A549 (cell line): ENCODE results near the gene KIF5A. TPM values are rescaled to one million over a fixed set of nuclear protein-coding genes. Genes with fewer than 3 reads are reported as not detected.

Experiments
- ATAC-seq, 2 experiments: fragments of 200-7000 bp in 1 of 2; fragments of >200 bp in 1 of 2; cut with Nextera tagmentation in 1 of 2; cut with Tn5 transposase in 1 of 2; 3 replicates each; pipeline versions ENCODE4 v1.8.0 to v1.9.1; 2018 to 2020; ENCODE audit warnings: mild to moderate bottlenecking in 1 of 2, moderate library complexity in 1 of 2
- CTCF ChIA-PET: fragments of 300-600 bp; sonication (Branson Sonifier 250); formaldehyde crosslinking; extraction: SDS; loops from one replicate; lab custom pipeline; 2021; ENCODE audit warnings: antibody characterized with exemption, inconsistent platforms; lab: Yijun Ruan, JAX
- POLR2A ChIA-PET: fragments of 350-600 bp; formaldehyde crosslinking; extraction: SDS; loops from one replicate; lab custom pipeline; 2021; ENCODE audit warnings: antibody characterized with exemption, inconsistent platforms; lab: Yijun Ruan, JAX
- DNase-seq, 2 experiments: peaks; one replicate each; pipeline versions ENCODE4 v3.0.0 to v3.0.0-alpha.2; 2011 to 2016; ENCODE audit warnings: low read depth in 1 of 2, low spot score in 1 of 2
- FAIRE-seq: peaks from 2 replicates; lab custom pipeline; 2011; peaks lifted over from hg19 to GRCh38; lab: Jason Lieb, UNC
- H3K27ac ChIP-seq, 2 experiments: fragments of >200 bp; sonication (Bioruptor Twin); formaldehyde crosslinking; 3 replicates each; pipeline ENCODE4 v1.5.1; 2016 to 2017
- H3K4me1 ChIP-seq: fragments of >200 bp; sonication (Bioruptor Twin); formaldehyde crosslinking; 3 replicates; pipeline ENCODE4 v1.6.1; 2016
- H3K4me2 ChIP-seq: fragments of >200 bp; sonication (Bioruptor Twin); formaldehyde crosslinking; 3 replicates; pipeline ENCODE4 v1.6.1; 2016
- H3K4me3 ChIP-seq: fragments of >200 bp; sonication (Bioruptor Twin); formaldehyde crosslinking; 3 replicates; pipeline ENCODE4 v1.5.1; 2016
- H3K9me3 ChIP-seq: fragments of >200 bp; sonication (Bioruptor Twin); formaldehyde crosslinking; 3 replicates; pipeline ENCODE4 v1.6.1; 2016
- BCL3 ChIP-seq: fragments of >200 bp; sonication (Bioruptor Twin); formaldehyde crosslinking; IDR thresholded peaks from 3 replicates; pipeline ENCODE4 v1.6.1; 2016
- CBX2 ChIP-seq: fragments of 200-600 bp; sonication (generic); IDR thresholded peaks from 2 replicates; pipeline ENCODE4 v1.6.1; 2016; ENCODE audit warnings: low read depth, mild to moderate bottlenecking, borderline replicate concordance
- CTCF ChIP-seq: fragments of >200 bp; sonication (Bioruptor Twin); formaldehyde crosslinking; IDR thresholded peaks from 3 replicates; pipeline ENCODE4 v1.5.1; 2016
- E2F6 ChIP-seq: IDR thresholded peaks from 2 replicates; pipeline ENCODE4 v1.6.1; 2012; ENCODE audit warnings: low read depth, borderline replicate concordance
- EHF ChIP-seq: fragments of 250-450 bp; sonication (Bioruptor Pico); IDR thresholded peaks from 2 replicates; pipeline ENCODE4 v1.5.0; 2020; ENCODE audit warnings: mild to moderate bottlenecking
- ELK1 ChIP-seq: fragments of 150-350 bp; IDR thresholded peaks from 2 replicates; pipeline ENCODE4 v1.6.1; 2014; ENCODE audit warnings: low read depth, mild to moderate bottlenecking, low read length
- FOSB ChIP-seq: fragments of 250-450 bp; sonication (Bioruptor Pico); IDR thresholded peaks from 2 replicates; pipeline ENCODE4 v1.5.0; 2020; ENCODE audit warnings: mild to moderate bottlenecking, moderate library complexity
- FOSL2 ChIP-seq, 2 experiments: fragments of 450-650 bp in 1 of 2; fragments of >200 bp in 1 of 2; sonication (Bioruptor Twin) in 1 of 2; formaldehyde crosslinking; IDR thresholded peaks; 2 replicates each; pipeline versions ENCODE4 v1.5.0 to v1.6.1; 2016 to 2020; ENCODE audit warnings: mild to moderate bottlenecking in 1 of 2, moderate library complexity in 1 of 2
- HES2 ChIP-seq: fragments of >200 bp; sonication (Bioruptor Twin); formaldehyde crosslinking; IDR thresholded peaks from 2 replicates; pipeline ENCODE4 v1.6.1; 2016
- HOXB13 ChIP-seq: fragments of 250-450 bp; sonication (Bioruptor Pico); IDR thresholded peaks from 2 replicates; pipeline ENCODE4 v1.5.0; 2020; ENCODE audit warnings: low read depth, mild to moderate bottlenecking, moderate library complexity
- JUNB ChIP-seq: fragments of >200 bp; sonication (Bioruptor Twin); formaldehyde crosslinking; IDR thresholded peaks from 2 replicates; pipeline ENCODE4 v1.6.1; 2016
- KDM1A ChIP-seq: fragments of 200-600 bp; sonication (generic); IDR thresholded peaks from 2 replicates; pipeline ENCODE4 v1.6.1; 2016; ENCODE audit warnings: low read depth, mild to moderate bottlenecking
- MAX ChIP-seq: IDR thresholded peaks from 2 replicates; pipeline ENCODE4 v1.6.1; 2012
- MYC ChIP-seq: IDR thresholded peaks from 2 replicates; pipeline ENCODE4 v1.6.1; 2012; ENCODE audit warnings: mild to moderate bottlenecking, inconsistent platforms, low read length, improper control_type of control experiment, borderline replicate concordance
- NFE2L2 ChIP-seq: fragments of 150-350 bp; conservative IDR thresholded peaks from 2 replicates; pipeline ENCODE4 v1.6.1; 2014; ENCODE audit warnings: low read length
- NPAS2 ChIP-seq: fragments of 250-450 bp; sonication (Bioruptor Pico); IDR thresholded peaks from 2 replicates; pipeline ENCODE4 v1.8.0; 2022; ENCODE audit warnings: mild to moderate bottlenecking, moderate library complexity, borderline replicate concordance
- NR3C1 ChIP-seq: fragments of >200 bp; sonication (Bioruptor Twin); formaldehyde crosslinking; IDR thresholded peaks from 3 replicates; pipeline ENCODE4 v1.6.1; 2017
- POLR2A ChIP-seq: IDR thresholded peaks from 2 replicates; pipeline ENCODE4 v1.6.1; 2012; ENCODE audit warnings: mild to moderate bottlenecking, low read length
- SMC3 ChIP-seq: fragments of >200 bp; sonication (Bioruptor Twin); formaldehyde crosslinking; IDR thresholded peaks from 3 replicates; pipeline ENCODE4 v1.6.1; 2018; ENCODE audit warnings: inconsistent platforms
- TP53 ChIP-seq: fragments of 250-450 bp; sonication (Bioruptor Pico); IDR thresholded peaks from 2 replicates; pipeline ENCODE4 v1.5.0; 2021; ENCODE audit warnings: mild to moderate bottlenecking, moderate library complexity
- ZFP36 ChIP-seq: fragments of 450-650 bp; IDR thresholded peaks from 2 replicates; pipeline ENCODE4 v1.6.1; 2014; ENCODE audit warnings: borderline replicate concordance; ENCODE audit not compliant: partially characterized antibody
- WGBS: methylation state at CpG from one replicate; pipeline ENCODE4 v1.1.6; 2017; ENCODE audit errors: missing lambda C conversion rate; 5-methylcytosine and 5-hydroxymethylcytosine counted together
- polyA plus RNA-seq, 4 experiments: library from polyadenylated mRNA; depleted of rRNA in 3 of 4; stranded (reverse); fragments of >200 nt; fragmentation: RNase III in 1 of 4; extraction: RNeasy Plus Mini Kit Qiagen cat#74134 plus additional on column Dnase treatment in 1 of 4; gene quantifications; 2 replicates in 3 of 4; 3 replicates in 1 of 4; pipeline ENCODE4 v1.2.3, GENCODE V29; 2011 to 2017

KIF5A gene
- polyA plus RNA-seq, 2 of the 4 experiments (the other 2 are of a cell fraction) = 0.61 to 0.89 TPM

GRCh38 chr12:57584050-57584449 lies 34.2 kb downstream of the KIF5A start (continued):
- TF ChIP-seq CTCF = no peak
- no peak for TF ChIP-seq BCL3
- no peak for TF ChIP-seq SMC3
- no peak for TF ChIP-seq NPAS2 (CRISPR knock-in tag)
- no peak for TF ChIP-seq FOSB (CRISPR knock-in tag)
- TF ChIP-seq EHF (CRISPR knock-in tag) = no peak
- TF ChIP-seq NFE2L2 = no peak
- TF ChIP-seq HOXB13 (CRISPR knock-in tag) = no peak

- CTCF ChIA-PET = interaction anchor here (0.9 to 10.0 kb wide), 18 partner anchors 8 to 354 kb away, joined by 3 to 336 read pairs (median 28); partner anchors contain the start of genes ARHGEF25, B4GALNT1, DCTN2 and DTX3
- no peak overlapping the region for H3K27ac ChIP-seq
- POLR2A ChIA-PET = no interaction called here
- TF ChIP-seq FOSL2 (IDR thresholded peaks at IDR 0.05) (no peak), FOSL2 (CRISPR knock-in tag; IDR thresholded peaks at IDR 0.05) (no peak), MAX (no peak), ELK1 (no peak), NR3C1 (no peak)
- TF ChIP-seq, all 56 proteins: peak for 0
- no peak for FAIRE-seq
- Histone ChIP-seq H3K4me1 (peaks cover 6% of the 10 kb centered on the region), H3K4me3 (no peak overlapping the region), H3K9me3 (no peaks in the 10 kb centered on the region), H3K4me2 (no peak overlapping the region)
- no peak for DNase-seq
- no peak for ATAC-seq
These were observed 34.8 kb downstream of the KIF5A start for GRCh38 chr12:57584690-57585089.

GRCh38 chr12:57585156-57585555 lies 35.3 kb downstream of the KIF5A start:
- no peak for FAIRE-seq
- Histone ChIP-seq H3K27ac (no peak overlapping the region), H3K4me1 (peaks cover 2% of the 10 kb centered on the region; the same call in 2 of the 3 replicates), H3K4me3 (no peak overlapping the region), H3K4me2 (no peak overlapping the region), H3K9me3 (no peaks in the 10 kb centered on the region)
- no peak for TF ChIP-seq BCL3
- no peak for TF ChIP-seq JUNB
- TF ChIP-seq FOSL2 (IDR thresholded peaks at IDR 0.05) = no peak
- no peak for TF ChIP-seq FOSL2 (CRISPR knock-in tag; IDR thresholded peaks at IDR 0.05)
- ChIA-PET CTCF (interaction anchor here (0.6 to 10.0 kb wide), 17 partner anchors 8 to 1291 kb away, joined by 3 to 336 read pairs (median 33); partner anchors contain the start of genes ARHGEF25, B4GALNT1, DCTN2 and DTX3), POLR2A (no interaction called here)
- no peak for DNase-seq
- 47% methylated on average over 2 of the region's 2 CpGs for whole genome bisulfite sequencing
- no peak for ATAC-seq

GRCh38 chr12:57586128-57586527 lies 36.3 kb downstream of the KIF5A start:
- no peak for DNase-seq
- Histone ChIP-seq H3K27ac (no peak overlapping the region), H3K4me3 (no peak overlapping the region), H3K9me3 (no peaks in the 10 kb centered on the region), H3K4me1 (no peaks in the 10 kb centered on the region), H3K4me2 (no peak overlapping the region)
- ATAC-seq = no peak
- POLR2A ChIA-PET = no interaction called here
- no peak for FAIRE-seq
- 80% methylated on average over 3 of the region's 3 CpGs for WGBS
- CTCF ChIA-PET = interaction anchor here (0.7 to 10.0 kb wide), 8 partner anchors 9 to 148 kb away, joined by 3 to 336 read pairs (median 69); partner anchors contain the start of genes ARHGEF25, B4GALNT1 and DTX3
- no peak for TF ChIP-seq E2F6
- TF ChIP-seq ELK1 = no peak
- TF ChIP-seq CBX2 = no peak
- TF ChIP-seq POLR2A = no peak
- no peak for TF ChIP-seq TP53 (CRISPR knock-in tag)
- no peak for TF ChIP-seq MYC
- TF ChIP-seq HES2 = no peak
- TF ChIP-seq ZFP36 = no peak
- TF ChIP-seq KDM1A = no peak
